GM04504 (cell line): ENCODE measurements around the gene CAPN2.

Experiments used
- DNase-seq: peaks from one replicate; pipeline ENCODE4 v3.0.0-alpha.2; 2012; ENCODE audit warnings: low read depth

The CAPN2 gene

GRCh38 chr1:223702735-223703667 is 9.3 kb upstream of the CAPN2 start:
- no peak for DNase-seq

DNA sequence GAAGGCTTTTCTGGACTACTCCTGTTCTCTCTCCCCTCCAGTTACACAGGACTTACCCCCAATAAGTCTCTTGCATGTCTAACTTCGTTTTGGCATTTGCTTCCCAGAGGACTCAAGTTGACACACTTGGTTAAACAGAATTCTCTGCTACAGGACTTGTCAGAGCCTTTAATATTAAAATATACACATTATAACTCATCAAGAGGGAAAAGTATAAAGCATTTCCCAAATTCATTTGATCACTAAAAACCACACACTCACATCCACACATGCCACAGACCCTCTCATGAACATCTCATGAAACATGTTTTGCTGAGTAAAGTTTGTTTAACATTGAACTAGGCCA is 8.7 kb upstream of the CAPN2 start:
- DNase-seq: no peak

GRCh38 chr1:223704921-223705878 is 7.1 kb upstream of the CAPN2 start:
- no peak for DNase-seq

DNA sequence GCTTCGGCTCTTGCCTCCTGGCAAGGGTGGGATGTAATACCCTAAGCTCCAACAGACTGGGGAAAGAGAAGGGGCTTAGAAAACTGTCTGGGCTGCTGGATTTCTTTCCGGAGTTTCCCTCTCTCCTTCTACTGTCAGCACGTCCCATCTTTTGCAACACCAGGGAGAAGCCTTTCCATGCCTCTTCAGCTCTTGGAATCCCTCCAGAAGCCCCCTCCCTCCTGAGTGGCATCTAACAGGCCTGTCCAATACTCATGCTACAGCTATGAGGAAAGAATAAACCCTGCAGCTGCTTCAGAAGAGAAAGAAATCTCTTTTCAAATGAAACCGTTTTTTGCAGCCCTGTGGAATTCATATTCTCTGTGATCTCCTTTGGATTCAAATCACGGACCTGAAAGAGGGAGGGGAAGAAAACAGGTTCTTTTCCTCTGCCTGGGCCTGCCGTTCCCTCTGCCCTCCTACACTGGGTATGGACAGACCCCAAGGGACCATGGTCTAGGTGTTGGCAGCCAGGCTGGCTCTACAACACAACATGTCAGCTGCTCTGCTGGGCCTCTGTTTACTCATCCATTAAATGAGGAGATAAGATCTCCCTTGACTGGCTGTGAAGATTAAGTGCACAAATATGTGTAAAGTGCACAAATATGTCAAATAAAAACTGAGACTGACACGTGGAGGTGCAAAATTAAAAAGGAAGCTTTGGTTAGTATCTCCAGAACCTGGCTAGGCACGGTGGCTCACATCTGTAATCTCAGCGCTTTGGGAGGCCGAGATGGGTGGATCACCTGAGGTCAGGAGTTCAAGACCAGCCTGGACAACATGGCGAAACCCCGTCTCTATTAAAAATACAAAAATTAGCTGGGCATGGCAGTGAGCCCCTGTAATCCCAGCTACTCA is 6.0 kb upstream of the CAPN2 start:
- peak; percentile 71 for DNase-seq

DNA sequence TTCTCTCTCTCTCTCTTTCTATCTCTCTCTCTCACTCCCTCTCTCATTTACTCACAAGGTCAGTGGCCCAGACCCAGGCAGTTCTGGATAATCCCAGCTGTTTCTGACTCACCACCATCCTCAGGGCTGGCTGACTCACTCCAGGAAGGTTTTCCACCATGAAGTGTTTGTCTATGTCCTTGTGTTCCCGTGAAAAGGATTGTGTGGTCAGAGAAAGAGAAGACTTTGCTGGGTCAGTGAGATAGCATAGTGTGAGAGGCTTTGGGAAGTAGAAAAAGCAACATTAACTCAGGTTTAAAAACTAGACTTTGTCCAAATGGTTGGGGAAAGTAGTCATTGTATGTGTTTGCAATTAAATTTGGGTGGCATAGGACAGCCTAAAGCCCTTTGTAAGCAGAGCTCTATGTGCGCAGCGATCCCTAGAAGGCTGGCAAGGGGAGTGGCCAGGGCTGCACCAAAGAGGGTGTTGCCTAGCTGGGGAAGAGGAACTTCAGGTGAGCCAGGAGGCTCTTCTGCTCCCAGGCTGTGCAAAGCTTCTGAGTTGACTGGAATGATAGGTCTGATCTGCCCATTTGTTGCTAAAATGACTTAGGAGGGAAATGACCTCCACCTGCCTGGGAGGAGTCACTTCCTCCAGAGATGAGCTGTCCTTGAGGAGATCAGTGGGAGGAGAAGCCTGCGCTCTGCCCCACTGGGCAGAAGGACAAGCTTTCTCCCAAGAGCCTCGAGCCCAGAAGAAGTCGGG is 4.9 kb upstream of the CAPN2 start:
- DNase-seq: peak; percentile 97

GRCh38 chr1:223708001-223708359 is 4.4 kb upstream of the CAPN2 start:
- no peak for DNase-seq

DNA sequence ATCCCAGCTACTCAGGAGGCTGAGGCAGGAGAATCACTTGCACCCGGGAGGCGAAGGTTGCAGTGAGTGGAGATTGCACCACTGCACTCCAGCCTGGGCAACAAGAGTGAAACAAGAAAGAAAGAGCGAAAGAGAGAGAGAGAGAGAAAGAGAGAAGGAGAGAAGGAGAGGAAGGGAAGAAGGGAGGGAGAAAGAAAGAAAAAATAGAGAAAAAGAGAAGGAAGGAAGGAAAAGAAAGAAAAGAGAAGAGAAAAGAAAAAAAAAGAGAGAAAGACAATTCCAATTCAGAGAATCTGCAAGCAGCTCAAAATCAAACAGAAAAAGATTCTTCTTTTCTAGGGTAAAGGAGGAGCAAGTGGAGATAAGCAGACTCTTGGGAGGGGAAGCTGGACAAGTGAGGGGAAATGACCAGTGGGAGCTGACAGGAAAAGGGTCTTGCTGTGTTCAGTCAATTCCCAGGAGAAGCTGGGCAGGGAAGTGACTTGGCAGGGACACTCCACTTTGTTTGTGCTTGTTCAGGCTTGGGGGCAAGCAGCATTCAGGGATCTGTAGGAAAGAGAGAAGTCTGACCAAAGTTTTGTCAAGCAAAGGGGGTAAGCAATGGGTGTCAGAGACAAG is 3.6 kb upstream of the CAPN2 start:
- no peak for DNase-seq

DNA sequence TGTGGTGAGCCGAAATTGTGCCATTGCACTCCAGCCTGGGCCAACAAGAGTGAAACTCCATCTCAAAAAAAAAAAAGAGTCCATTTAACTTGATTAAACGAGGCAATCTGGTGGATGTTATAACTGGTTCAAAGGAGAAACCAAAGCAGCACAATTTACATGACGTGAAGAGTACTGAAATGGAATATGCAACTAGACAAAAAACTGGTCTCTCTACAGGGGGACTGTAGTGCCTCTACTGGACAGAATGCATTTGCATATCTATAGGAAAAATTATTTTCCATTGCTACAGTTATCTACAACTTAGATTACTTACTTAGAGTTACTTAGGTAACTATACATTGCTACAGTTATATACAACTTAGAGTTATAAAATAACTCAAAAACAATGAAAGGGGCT is 2.7 kb upstream of the CAPN2 start:
- DNase-seq: no peak

DNA sequence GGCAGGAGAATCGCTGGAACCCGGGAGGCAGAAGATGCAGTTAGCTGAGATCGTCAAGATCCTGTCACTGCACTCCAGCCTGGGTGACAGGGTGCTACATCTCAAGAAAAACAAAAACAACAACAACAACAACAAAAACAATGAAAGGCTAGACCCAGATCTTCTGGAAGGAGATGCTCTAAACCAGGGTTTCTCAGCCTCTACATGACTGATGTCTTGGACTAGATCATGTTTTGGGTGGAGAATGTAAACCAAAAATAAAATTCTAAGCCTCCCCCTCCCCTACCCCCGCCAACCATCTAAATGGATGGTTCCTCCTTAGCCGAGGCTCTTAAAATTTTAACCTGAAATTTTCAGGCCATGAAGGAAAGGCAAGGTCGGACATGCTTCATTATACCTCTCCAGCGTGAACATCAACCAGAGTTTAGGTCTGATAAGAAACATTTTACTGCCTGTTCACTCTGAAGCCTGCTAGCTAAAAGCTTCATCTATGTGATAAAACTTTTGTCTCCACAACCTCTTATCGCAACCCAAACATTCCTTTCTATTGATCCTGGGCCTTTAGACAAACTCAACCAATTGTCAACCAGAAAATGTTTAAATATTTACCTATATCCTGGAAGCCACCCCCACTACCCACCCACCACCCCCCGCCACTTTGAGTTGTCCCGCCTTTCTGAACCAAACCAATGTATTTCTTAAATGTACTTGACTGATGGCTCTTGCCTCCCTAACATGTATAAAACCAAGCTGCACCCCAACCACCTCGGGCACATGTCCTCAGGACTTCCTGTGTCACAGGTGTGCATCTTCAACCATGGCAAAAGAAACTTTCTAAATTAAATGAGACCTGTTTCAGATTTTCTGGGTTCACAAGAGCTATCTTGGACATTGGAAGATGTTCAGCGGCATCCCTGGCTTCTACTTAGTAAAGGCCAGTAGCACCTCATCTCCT is 1.9 kb upstream of the CAPN2 start:
- no peak for DNase-seq

GRCh38 chr1:223711173-223711572 is 1.2 kb upstream of the CAPN2 start:
- DNase-seq: no peak

GRCh38 chr1:223711747-223712193 is 569 bp upstream of the CAPN2 start:
- DNase-seq: no peak

DNA sequence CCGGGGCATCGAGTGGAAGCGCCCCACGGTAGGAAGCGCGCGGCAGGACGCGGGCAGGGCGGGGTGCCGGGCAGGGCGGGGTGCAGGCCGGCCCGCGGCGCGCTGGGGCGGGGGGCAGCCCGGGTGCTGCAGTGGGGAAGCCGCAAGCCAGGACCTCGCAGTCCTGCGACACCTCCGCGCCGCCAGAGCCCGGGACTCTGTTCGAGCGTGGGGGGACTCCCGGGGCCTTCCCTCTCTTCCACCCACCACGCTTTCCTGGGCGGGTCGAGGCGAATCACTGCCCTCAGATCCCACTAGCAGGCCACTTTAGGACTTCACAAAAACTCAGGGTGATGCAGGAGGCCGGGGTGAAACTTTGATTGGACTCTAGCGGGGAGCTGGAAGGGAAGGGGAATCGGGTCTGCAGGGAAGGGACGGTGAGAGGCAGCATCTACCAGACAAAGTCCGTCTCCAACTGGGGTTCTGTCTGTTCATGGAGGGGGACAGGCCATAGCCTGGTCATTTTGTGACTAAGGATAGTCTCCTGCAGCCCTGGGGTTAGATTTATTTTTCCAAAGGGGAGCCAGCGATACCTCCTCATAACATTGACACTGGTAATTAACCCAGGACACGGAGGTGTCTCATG is 623 bp downstream of the CAPN2 start:
- no peak for DNase-seq

DNA sequence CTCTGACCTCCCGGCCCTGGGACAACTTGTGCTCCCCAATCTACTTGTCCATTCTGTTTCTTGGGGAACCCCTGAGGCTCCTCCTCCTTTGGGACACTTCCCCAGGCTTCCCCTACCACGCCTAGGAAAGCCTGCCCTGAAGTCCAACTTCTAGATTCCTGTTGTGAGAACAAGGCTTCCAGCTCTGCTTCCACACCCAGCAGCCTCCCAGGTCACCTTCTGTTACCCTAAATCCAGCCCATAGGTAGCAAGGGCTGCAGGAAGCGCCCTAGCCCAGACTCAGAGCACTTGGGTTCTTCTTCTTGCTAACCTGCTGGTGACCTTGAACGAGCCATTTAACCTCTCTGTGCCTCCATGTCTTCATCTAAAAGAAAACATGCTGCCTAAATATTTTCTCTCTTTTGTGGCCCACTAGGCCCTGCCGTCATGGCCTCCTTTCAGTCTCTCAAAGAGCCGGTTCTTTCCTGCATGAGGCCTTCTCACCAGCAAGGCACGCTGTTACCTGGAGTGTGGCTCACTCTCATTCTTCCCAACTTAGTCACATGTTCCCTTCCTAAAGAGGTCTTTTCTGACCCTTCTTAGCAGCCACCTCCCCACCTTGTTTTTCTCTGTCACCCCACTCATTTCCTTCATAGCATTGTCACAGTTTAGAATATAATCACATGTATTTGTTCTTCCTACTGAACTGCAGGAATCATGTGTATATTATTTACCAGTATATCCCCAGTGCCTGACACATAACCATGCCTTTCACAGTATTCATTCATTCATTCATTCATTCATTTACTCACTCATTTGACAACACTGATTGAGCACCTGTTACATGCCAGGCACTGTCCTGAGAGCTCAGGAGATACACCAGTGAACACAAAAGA is 1.4 kb downstream of the CAPN2 start:
- no peak for DNase-seq

DNA sequence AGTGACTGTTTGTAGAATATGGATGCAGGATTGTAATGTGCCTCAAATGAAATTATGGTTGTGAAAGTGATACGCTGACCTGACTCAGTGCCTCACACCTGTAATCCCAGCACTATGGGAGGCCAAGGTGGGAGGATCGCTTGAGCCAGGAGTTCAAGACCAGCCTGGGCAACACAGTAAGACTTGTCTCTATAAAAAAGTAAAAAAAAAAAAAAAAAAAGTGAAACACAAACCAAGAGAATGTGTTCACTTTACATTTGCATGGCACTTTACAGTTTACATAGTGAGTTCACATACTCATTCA is 2.0 kb downstream of the CAPN2 start:
- no peak for DNase-seq

- DNase-seq: peak; percentile 72
Measured at GRCh38 chr1:223714849-223715603, 2.7 kb downstream of the CAPN2 start.

GRCh38 chr1:223715604-223716172 is 3.3 kb downstream of the CAPN2 start:
- no peak for DNase-seq

DNA sequence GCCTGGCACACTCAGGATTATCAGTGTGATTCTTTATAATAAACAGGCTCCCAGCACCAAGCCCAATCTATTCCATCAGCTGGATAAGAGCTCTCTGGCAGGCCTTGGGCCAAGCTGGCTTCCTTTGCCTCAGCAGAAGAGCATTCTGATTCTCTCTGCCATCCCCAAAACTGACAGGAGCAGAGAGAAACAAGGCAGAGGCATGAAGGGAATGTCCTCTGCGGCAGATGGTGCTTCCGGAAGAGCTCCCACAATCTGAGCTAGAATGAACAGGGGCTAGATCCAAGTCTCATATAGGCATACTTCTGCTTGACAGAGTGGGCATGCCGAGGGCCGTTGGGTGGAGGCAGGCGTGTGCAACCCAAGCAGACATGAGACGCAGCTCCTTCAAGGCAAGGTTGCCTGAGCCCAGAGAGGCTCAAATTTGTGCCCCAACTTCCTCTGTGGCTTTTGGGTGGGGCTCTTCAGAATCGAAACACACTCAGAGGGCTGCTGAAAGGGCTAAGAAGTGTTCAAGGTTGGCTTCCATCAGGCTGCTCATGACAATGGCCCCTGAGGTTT is 4.0 kb downstream of the CAPN2 start:
- no peak for DNase-seq
